ENCODE measurements around the gene TTC32. TPM values are rescaled to one million over a fixed set of nuclear protein-coding genes. Genes with fewer than 3 reads are reported as not detected.
"Not testable (repeated sequence)": the region's sequence is repeated elsewhere in the genome, so short reads cannot be mapped to it uniquely, and the experiment has no call there.

TTC32 gene
- total RNA-seq, 3 donors from 2014 or later: 11.1 to 15.4 (median 14.0) TPM

GRCh38 chr2:19942199-19942598 is 40.4 kb upstream of the TTC32 start:
- no peak for ATAC-seq
- Histone ChIP-seq H3K4me3 (no peak overlapping the region), H3K4me1 (ENCODE audit: low read depth) (no peaks in the 10 kb centered on the region), H3K9me3 (no peaks in the 10 kb centered on the region), H3K36me3 (ENCODE audit: low read depth) (no peaks in the 10 kb centered on the region)
- intact Hi-C loops (cut with DNase I, micrococcal nuclease): no loop called here
- no peak for DNase-seq
- TF ChIP-seq CTCF (IDR thresholded peaks at IDR 0.05): no peak

- Histone ChIP-seq H3K4me3 (no peak overlapping the region), H3K4me1 (ENCODE audit: low read depth) (no peaks in the 10 kb centered on the region), H3K9me3 (no peaks in the 10 kb centered on the region), H3K36me3 (ENCODE audit: low read depth) (no peaks in the 10 kb centered on the region)
- intact Hi-C loops (cut with DNase I, micrococcal nuclease): no loop called here
- no peak for TF ChIP-seq CTCF (IDR thresholded peaks at IDR 0.05)
- DNase-seq: no peak
- no peak for ATAC-seq
Measured at GRCh38 chr2:19937004-19937403, 35.2 kb upstream of the TTC32 start.

GRCh38 chr2:19936203-19936602 is 34.4 kb upstream of the TTC32 start:
- H3K36me3 ChIP-seq (ENCODE audit: low read depth): no peaks in the 10 kb centered on the region
- no peaks in the 10 kb centered on the region for H3K9me3 ChIP-seq
- no peak overlapping the region for H3K4me3 ChIP-seq
- H3K4me1 ChIP-seq (ENCODE audit: low read depth): no peaks in the 10 kb centered on the region
- intact Hi-C loops (cut with DNase I, micrococcal nuclease): no loop called here
- no peak for TF ChIP-seq CTCF (IDR thresholded peaks at IDR 0.05)
- no peak for DNase-seq
- ATAC-seq: no peak

GRCh38 chr2:19933351-19933981 is 31.7 kb upstream of the TTC32 start:
- intact Hi-C loops (cut with DNase I, micrococcal nuclease): no loop called here
- Histone ChIP-seq H3K9me3 (peaks cover 6% of the 10 kb centered on the region), H3K36me3 (ENCODE audit: low read depth) (no peaks in the 10 kb centered on the region), H3K4me1 (ENCODE audit: low read depth) (no peaks in the 10 kb centered on the region), H3K4me3 (no peak overlapping the region)
- TF ChIP-seq CTCF (IDR thresholded peaks at IDR 0.05): no peak
- DNase-seq (no peak), ATAC-seq (no peak)

GRCh38 chr2:19932928-19933327 is 31.1 kb upstream of the TTC32 start:
- DNase-seq: no peak
- TF ChIP-seq CTCF (IDR thresholded peaks at IDR 0.05): no peak
- Histone ChIP-seq H3K36me3 (ENCODE audit: low read depth) (no peaks in the 10 kb centered on the region), H3K4me3 (no peak overlapping the region), H3K9me3 (peaks cover 12% of the 10 kb centered on the region), H3K4me1 (ENCODE audit: low read depth) (no peaks in the 10 kb centered on the region)
- intact Hi-C loops (cut with DNase I, micrococcal nuclease): no loop called here
- no peak for ATAC-seq

GRCh38 chr2:19929226-19929625 is 27.4 kb upstream of the TTC32 start:
- no peak for TF ChIP-seq CTCF (IDR thresholded peaks at IDR 0.05)
- H3K4me1 ChIP-seq (ENCODE audit: low read depth): no peaks in the 10 kb centered on the region
- H3K4me3 ChIP-seq: no peak overlapping the region
- no peaks in the 10 kb centered on the region for H3K36me3 ChIP-seq (ENCODE audit: low read depth)
- DNase-seq: no peak
- no peak for ATAC-seq
- intact Hi-C loops (cut with DNase I, micrococcal nuclease): no loop called here
- peaks cover 24% of the 10 kb centered on the region for H3K9me3 ChIP-seq

GRCh38 chr2:19927816-19928215 is 26.0 kb upstream of the TTC32 start:
- intact Hi-C loops (cut with DNase I, micrococcal nuclease); H3K36me3 ChIP-seq (ENCODE audit: low read depth); ATAC-seq: not testable (repeated sequence)

GRCh38 chr2:19924526-19924925 is 22.7 kb upstream of the TTC32 start:
- ATAC-seq; H3K4me1 ChIP-seq (ENCODE audit: low read depth); H3K4me3 ChIP-seq; H3K36me3 ChIP-seq (ENCODE audit: low read depth); intact Hi-C loops (cut with DNase I, micrococcal nuclease); DNase-seq: not testable (repeated sequence)
- H3K9me3 ChIP-seq: peaks cover 24% of the 10 kb centered on the region

More at GRCh38 chr2:19927816-19928215, 26.0 kb upstream of the TTC32 start:
- H3K4me3 ChIP-seq; H3K4me1 ChIP-seq (ENCODE audit: low read depth); DNase-seq: not testable (repeated sequence)
- H3K9me3 ChIP-seq: peaks cover 24% of the 10 kb centered on the region
